Measurements from ENCODE around the gene NFKBIE. TPM values are rescaled to one million over a fixed set of nuclear protein-coding genes. Genes with fewer than 3 reads are reported as not detected.

NFKBIE gene
- total and polyA plus RNA-seq, 9 of the 15 experiments (the other 6 are each of a cell fraction or from before 2014, with no cell fraction given), result 2.1 to 16.4 (median 11.7) TPM

DNA sequence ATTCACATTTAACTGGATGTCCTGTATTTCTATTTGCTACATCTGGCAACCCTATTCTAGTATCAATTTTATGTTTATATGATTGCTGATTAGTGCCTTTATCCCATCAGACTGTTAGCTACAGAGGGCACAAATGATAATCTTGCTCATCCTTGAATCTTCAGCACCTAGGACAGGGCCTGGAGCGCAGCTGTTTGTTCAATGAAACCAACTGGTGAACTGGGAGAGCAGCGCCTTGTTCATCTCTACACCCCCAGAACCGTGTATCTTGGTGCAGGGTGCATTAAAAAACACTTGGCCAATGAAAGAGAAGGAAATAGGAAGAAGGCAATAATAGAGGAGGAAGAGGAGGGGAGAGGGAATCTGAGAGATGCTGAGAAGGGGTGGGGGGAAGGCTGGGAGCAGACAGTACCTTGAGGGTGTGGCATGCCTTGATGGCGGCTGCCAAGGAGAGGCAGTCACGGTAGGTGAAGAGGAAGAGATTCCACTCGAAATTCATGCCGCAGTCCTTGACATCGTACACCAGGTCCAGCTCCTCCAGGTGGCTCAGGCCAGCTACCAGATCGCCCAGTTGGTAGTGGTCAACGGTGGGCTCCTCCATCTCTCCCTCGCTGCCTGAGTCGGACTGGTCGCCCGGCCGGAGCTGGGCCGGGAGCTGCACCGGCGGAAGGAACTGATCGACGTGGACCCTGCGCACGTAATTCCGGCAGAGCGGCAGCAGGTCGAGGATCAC, 20.4 kb upstream of the NFKBIE start (continued):
- no peak for TF ChIP-seq ETS1 (conservative IDR thresholded peaks at IDR 0.05; ENCODE audit: control insufficient read depth, low read depth, low read length)
- TF ChIP-seq SIN3A (IDR thresholded peaks at IDR 0.05; ENCODE audit: borderline replicate concordance in 2 of 2, control insufficient read depth in 1 of 2, low read depth in 2 of 2, low read length in 2 of 2), result peak; percentile 77 to 95; a peak in 3 of 4 replicates
- no peak for TF ChIP-seq SNRNP70 (optimal IDR thresholded peaks at IDR 0.05; ENCODE audit: low read depth, low read length)
- TF ChIP-seq, protein P1, sequence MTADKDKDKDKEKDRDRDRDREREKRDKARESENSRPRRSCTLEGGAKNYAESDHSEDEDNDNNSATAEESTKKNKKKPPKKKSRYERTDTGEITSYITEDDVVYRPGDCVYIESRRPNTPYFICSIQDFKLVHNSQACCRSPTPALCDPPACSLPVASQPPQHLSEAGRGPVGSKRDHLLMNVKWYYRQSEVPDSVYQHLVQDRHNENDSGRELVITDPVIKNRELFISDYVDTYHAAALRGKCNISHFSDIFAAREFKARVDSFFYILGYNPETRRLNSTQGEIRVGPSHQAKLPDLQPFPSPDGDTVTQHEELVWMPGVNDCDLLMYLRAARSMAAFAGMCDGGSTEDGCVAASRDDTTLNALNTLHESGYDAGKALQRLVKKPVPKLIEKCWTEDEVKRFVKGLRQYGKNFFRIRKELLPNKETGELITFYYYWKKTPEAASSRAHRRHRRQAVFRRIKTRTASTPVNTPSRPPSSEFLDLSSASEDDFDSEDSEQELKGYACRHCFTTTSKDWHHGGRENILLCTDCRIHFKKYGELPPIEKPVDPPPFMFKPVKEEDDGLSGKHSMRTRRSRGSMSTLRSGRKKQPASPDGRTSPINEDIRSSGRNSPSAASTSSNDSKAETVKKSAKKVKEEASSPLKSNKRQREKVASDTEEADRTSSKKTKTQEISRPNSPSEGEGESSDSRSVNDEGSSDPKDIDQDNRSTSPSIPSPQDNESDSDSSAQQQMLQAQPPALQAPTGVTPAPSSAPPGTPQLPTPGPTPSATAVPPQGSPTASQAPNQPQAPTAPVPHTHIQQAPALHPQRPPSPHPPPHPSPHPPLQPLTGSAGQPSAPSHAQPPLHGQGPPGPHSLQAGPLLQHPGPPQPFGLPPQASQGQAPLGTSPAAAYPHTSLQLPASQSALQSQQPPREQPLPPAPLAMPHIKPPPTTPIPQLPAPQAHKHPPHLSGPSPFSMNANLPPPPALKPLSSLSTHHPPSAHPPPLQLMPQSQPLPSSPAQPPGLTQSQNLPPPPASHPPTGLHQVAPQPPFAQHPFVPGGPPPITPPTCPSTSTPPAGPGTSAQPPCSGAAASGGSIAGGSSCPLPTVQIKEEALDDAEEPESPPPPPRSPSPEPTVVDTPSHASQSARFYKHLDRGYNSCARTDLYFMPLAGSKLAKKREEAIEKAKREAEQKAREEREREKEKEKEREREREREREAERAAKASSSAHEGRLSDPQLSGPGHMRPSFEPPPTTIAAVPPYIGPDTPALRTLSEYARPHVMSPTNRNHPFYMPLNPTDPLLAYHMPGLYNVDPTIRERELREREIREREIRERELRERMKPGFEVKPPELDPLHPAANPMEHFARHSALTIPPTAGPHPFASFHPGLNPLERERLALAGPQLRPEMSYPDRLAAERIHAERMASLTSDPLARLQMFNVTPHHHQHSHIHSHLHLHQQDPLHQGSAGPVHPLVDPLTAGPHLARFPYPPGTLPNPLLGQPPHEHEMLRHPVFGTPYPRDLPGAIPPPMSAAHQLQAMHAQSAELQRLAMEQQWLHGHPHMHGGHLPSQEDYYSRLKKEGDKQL (CRISPR knock-in tag; IDR thresholded peaks at IDR 0.05; ENCODE audit: borderline replicate concordance), result no peak
- no peak for TF ChIP-seq ZSCAN29 (IDR thresholded peaks at IDR 0.05)
- TF ChIP-seq, protein P2, sequence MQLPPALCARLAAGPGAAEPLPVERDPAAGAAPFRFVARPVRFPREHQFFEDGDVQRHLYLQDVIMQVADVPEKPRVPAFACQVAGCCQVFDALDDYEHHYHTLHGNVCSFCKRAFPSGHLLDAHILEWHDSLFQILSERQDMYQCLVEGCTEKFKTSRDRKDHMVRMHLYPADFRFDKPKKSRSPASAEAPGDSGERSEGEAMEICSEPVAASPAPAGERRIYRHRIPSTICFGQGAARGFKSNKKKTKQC (CRISPR knock-in tag; IDR thresholded peaks at IDR 0.05), result peak; percentile 30; the same call in 1 of the 2 replicates
- no peak for TF ChIP-seq ZNF398 (CRISPR knock-in tag; IDR thresholded peaks at IDR 0.05)
- TF ChIP-seq SMAD4 (CRISPR knock-in tag; conservative IDR thresholded peaks at IDR 0.05), result no peak
- no peak for TF ChIP-seq CC2D1A (IDR thresholded peaks at IDR 0.05)
- no peak for TF ChIP-seq NR4A1 (CRISPR knock-in tag; IDR thresholded peaks at IDR 0.05)
- TF ChIP-seq NR4A1 (tag; IDR thresholded peaks at IDR 0.05), result 0 out of 2 replicates have a peak, but pooled peaks have one; percentile 46
- peak; percentile 70 for TF ChIP-seq ZNF766 (CRISPR knock-in tag; conservative IDR thresholded peaks at IDR 0.05)
- TF ChIP-seq SOX6 (IDR thresholded peaks at IDR 0.05), result no peak
- no peak for TF ChIP-seq PYGO2 (tag; IDR thresholded peaks at IDR 0.05)
- TF ChIP-seq TFAP4 (CRISPR knock-in tag; IDR thresholded peaks at IDR 0.05; ENCODE audit: borderline replicate concordance), result peak; percentile 89
- TF ChIP-seq IRF2 (CRISPR knock-in tag; IDR thresholded peaks at IDR 0.05), result no peak
